HG02763 (cell line): ENCODE data around the gene ASIC2.

Experiments
- ATAC-seq: cut with Tn5 transposase; IDR thresholded peaks from one replicate; pipeline ENCODE4 v1.9.1; 2021; ENCODE audit warnings: mild to moderate bottlenecking, moderate library complexity; ENCODE audit not compliant: unreplicated experiment

Gene ASIC2

GRCh38 chr17:33120103-33120502 lies 173.0 kb downstream of the ASIC2 start:
- ATAC-seq: no peak

GRCh38 chr17:33118391-33119075 lies 174.6 kb downstream of the ASIC2 start:
- ATAC-seq: no peak

GRCh38 chr17:33116021-33116551 lies 177.0 kb downstream of the ASIC2 start:
- no peak for ATAC-seq

- no peak for ATAC-seq
Measured at GRCh38 chr17:33115366-33115765, 177.7 kb downstream of the ASIC2 start.

- ATAC-seq: no peak
Measured at GRCh38 chr17:33113991-33114370, 179.1 kb downstream of the ASIC2 start.

GRCh38 chr17:33113276-33113990 lies 179.7 kb downstream of the ASIC2 start:
- ATAC-seq: no peak

- no peak for ATAC-seq
Measured at GRCh38 chr17:33112763-33113162, 180.3 kb downstream of the ASIC2 start.

GRCh38 chr17:33109336-33110072 lies 183.6 kb downstream of the ASIC2 start:
- ATAC-seq: no peak

GRCh38 chr17:33106525-33107165 lies 186.4 kb downstream of the ASIC2 start:
- ATAC-seq: no peak

- ATAC-seq: no peak
Measured at GRCh38 chr17:33105911-33106310, 187.2 kb downstream of the ASIC2 start.

- no peak for ATAC-seq
Measured at GRCh38 chr17:33099906-33100305, 193.2 kb downstream of the ASIC2 start.

- no peak for ATAC-seq
Measured at GRCh38 chr17:33099252-33099651, 193.8 kb downstream of the ASIC2 start.

GRCh38 chr17:33097411-33097810 lies 195.7 kb downstream of the ASIC2 start:
- no peak for ATAC-seq

- ATAC-seq: no peak
Measured at GRCh38 chr17:33096161-33096560, 196.9 kb downstream of the ASIC2 start.

- no peak for ATAC-seq
Measured at GRCh38 chr17:33091271-33091670, 201.8 kb downstream of the ASIC2 start.

- no peak for ATAC-seq
Measured at GRCh38 chr17:33090806-33091205, 202.3 kb downstream of the ASIC2 start.

- no peak for ATAC-seq
Measured at GRCh38 chr17:33086878-33087277, 206.2 kb downstream of the ASIC2 start.

GRCh38 chr17:33086041-33086440 lies 207.1 kb downstream of the ASIC2 start:
- no peak for ATAC-seq

GRCh38 chr17:33085256-33085655 lies 207.8 kb downstream of the ASIC2 start:
- ATAC-seq: no peak

GRCh38 chr17:33084755-33085154 lies 208.3 kb downstream of the ASIC2 start:
- no peak for ATAC-seq

- no peak for ATAC-seq
Measured at GRCh38 chr17:33082529-33083173, 210.4 kb downstream of the ASIC2 start.
